SK-N-SH (cell line): ENCODE data around the gene NRIP1. TPM values are rescaled to one million over a fixed set of nuclear protein-coding genes. Genes with fewer than 3 reads are reported as not detected.

Experiments
- CTCF ChIA-PET: fragments of 300-600, 350-600 bp; formaldehyde crosslinking; extraction: SDS; loops from one replicate; lab custom pipeline; 2021; lab: Yijun Ruan, JAX
- POLR2A ChIA-PET: fragments of 350-600 bp; sonication (Branson Sonifier 250); formaldehyde crosslinking; extraction: SDS; loops from one replicate; lab custom pipeline; 2020; ENCODE audit warnings: antibody characterized with exemption, inconsistent platforms; lab: Yijun Ruan, JAX
- DNase-seq: peaks from one replicate; pipeline ENCODE4 v3.0.0; 2012
- H2AFZ ChIP-seq: fragments of 200-600 bp; sonication (generic); 2 replicates; pipeline ENCODE4 v1.8.1; 2016; ENCODE audit warnings: antibody characterized with exemption, mild to moderate bottlenecking, low read depth
- H3F3A ChIP-seq: fragments of 200-600 bp; sonication (generic); replicated peaks from 2 replicates; pipeline ENCODE3; 2016; ENCODE audit warnings: antibody characterized with exemption, mild to moderate bottlenecking; ENCODE audit not compliant: insufficient read depth
- H3K27ac ChIP-seq, 2 experiments: fragments of 200-500 bp in 1 of 2; fragments of 200-600 bp in 1 of 2; sonication (Bioruptor generic) in 1 of 2; sonication (generic), shearing (Covaris generic) in 1 of 2; 2 replicates each; pipeline versions ENCODE4 v1.5.1 to v1.6.1; 2014 to 2016; ENCODE audit warnings: low read depth in 2 of 2, inconsistent platforms in 1 of 2, low read length in 1 of 2, mild to moderate bottlenecking in 1 of 2, mixed read lengths in 1 of 2
- H3K27me3 ChIP-seq: fragments of 200-600 bp; sonication (generic), shearing (Covaris generic); 2 replicates; pipeline ENCODE4 v1.6.1; 2016; ENCODE audit warnings: mixed run types; ENCODE audit not compliant: insufficient read depth
- H3K36me3 ChIP-seq, 2 experiments: fragments of 200-500 bp in 1 of 2; fragments of 200-600 bp in 1 of 2; sonication (Bioruptor generic) in 1 of 2; sonication (generic) in 1 of 2; replicated peaks in 1 of 2; 2 replicates each; pipeline versions ENCODE3 to v1.5.1; 2014 to 2016; ENCODE audit warnings: low read length in 1 of 2, mild to moderate bottlenecking in 1 of 2; ENCODE audit not compliant: insufficient read depth in 2 of 2, control insufficient read depth in 1 of 2
- H3K4me1 ChIP-seq, 2 experiments: fragments of 200-500 bp in 1 of 2; fragments of 200-600 bp in 1 of 2; sonication (Bioruptor generic) in 1 of 2; sonication (generic), shearing (Covaris generic) in 1 of 2; 2 replicates each; pipeline versions ENCODE4 v1.5.1 to v1.6.1; 2014 to 2016; ENCODE audit warnings: low read depth in 1 of 2, low read length in 1 of 2, mixed run types in 1 of 2; ENCODE audit not compliant: insufficient read depth in 2 of 2, control insufficient read depth in 1 of 2
- H3K4me2 ChIP-seq: fragments of 200-600 bp; sonication (generic), shearing (Covaris generic); 2 replicates; pipeline ENCODE4 v1.6.1; 2017; ENCODE audit warnings: mixed run types
- H3K4me3 ChIP-seq, 2 experiments: fragments of 200-500 bp in 1 of 2; fragments of 200-600 bp in 1 of 2; sonication (Bioruptor generic) in 1 of 2; sonication (generic), shearing (Covaris generic) in 1 of 2; 2 replicates each; pipeline versions ENCODE4 v1.5.1 to v1.8.1; 2014 to 2016; ENCODE audit warnings: low read depth in 2 of 2, inconsistent platforms in 1 of 2, low read length in 1 of 2, mild to moderate bottlenecking in 1 of 2, mixed read lengths in 1 of 2, moderate library complexity in 1 of 2
- H3K79me2 ChIP-seq: fragments of 200-600 bp; sonication (generic); 2 replicates; pipeline ENCODE4 v1.8.1; 2017; ENCODE audit warnings: mild to moderate bottlenecking; ENCODE audit not compliant: insufficient read depth
- H3K9ac ChIP-seq: fragments of 200-600 bp; sonication (generic); 2 replicates; pipeline ENCODE4 v1.6.1; 2017; ENCODE audit warnings: mixed run types
- H3K9me2 ChIP-seq: fragments of 200-600 bp; sonication (generic); 2 replicates; pipeline ENCODE4 v1.6.1; 2017; ENCODE audit warnings: mixed run types
- H3K9me3 ChIP-seq: fragments of 200-600 bp; sonication (generic); 2 replicates; pipeline ENCODE4 v1.6.1; 2017; ENCODE audit warnings: mixed run types, mild to moderate bottlenecking, moderate library complexity
- H4K20me1 ChIP-seq: fragments of 200-600 bp; sonication (generic); 2 replicates; pipeline ENCODE4 v1.6.1; 2017; ENCODE audit warnings: mild to moderate bottlenecking, mixed run types; ENCODE audit not compliant: insufficient read depth
- CHD2 ChIP-seq: fragments of 150-350 bp; IDR thresholded peaks from 2 replicates; pipeline ENCODE4 v1.6.1; 2018; ENCODE audit warnings: low read length; ENCODE audit not compliant: partially characterized antibody
- EP300 ChIP-seq, 2 experiments: IDR thresholded peaks; 2 replicates each; pipeline versions ENCODE4 v1.4.0 to v1.6.1; 2012; ENCODE audit warnings: borderline replicate concordance in 1 of 2, low read depth in 1 of 2, low read length in 1 of 2
- NFIC ChIP-seq: IDR thresholded peaks from 2 replicates; pipeline ENCODE4 v1.4.0; 2012; ENCODE audit warnings: borderline replicate concordance
- NRF1 ChIP-seq: IDR thresholded peaks from 2 replicates; pipeline ENCODE4 v1.6.1; 2012; ENCODE audit warnings: low read depth, mild to moderate bottlenecking, low read length
- TCF12 ChIP-seq: IDR thresholded peaks from 2 replicates; pipeline ENCODE4 v1.4.0; 2012
- USF1 ChIP-seq: IDR thresholded peaks from 2 replicates; pipeline ENCODE4 v1.4.0; 2012; ENCODE audit warnings: low read depth, borderline replicate concordance
- USF2 ChIP-seq: fragments of 150-350 bp; IDR thresholded peaks from 2 replicates; pipeline ENCODE4 v1.6.1; 2017; ENCODE audit warnings: antibody characterized with exemption, low read length, low read depth, borderline replicate concordance
- ZBTB33 ChIP-seq: IDR thresholded peaks from 2 replicates; pipeline ENCODE4 v1.4.0; 2012; ENCODE audit warnings: low read depth, borderline replicate concordance
- WGBS: methylation state at CpG from one replicate; pipeline ENCODE4 v1.1.6; 2017; ENCODE audit warnings: low lambda C conversion rate; 5-methylcytosine and 5-hydroxymethylcytosine counted together
- polyA plus RNA-seq, 3 experiments: library from polyadenylated mRNA; depleted of rRNA; stranded (reverse); fragments of >200 nt; gene quantifications; 2 replicates each; pipeline ENCODE4 v1.2.3, GENCODE V29; 2012

Gene NRIP1
- polyA plus RNA-seq, 1 of the 3 experiments (the other 2 are of a cell fraction) = 0.02 TPM

DNA sequence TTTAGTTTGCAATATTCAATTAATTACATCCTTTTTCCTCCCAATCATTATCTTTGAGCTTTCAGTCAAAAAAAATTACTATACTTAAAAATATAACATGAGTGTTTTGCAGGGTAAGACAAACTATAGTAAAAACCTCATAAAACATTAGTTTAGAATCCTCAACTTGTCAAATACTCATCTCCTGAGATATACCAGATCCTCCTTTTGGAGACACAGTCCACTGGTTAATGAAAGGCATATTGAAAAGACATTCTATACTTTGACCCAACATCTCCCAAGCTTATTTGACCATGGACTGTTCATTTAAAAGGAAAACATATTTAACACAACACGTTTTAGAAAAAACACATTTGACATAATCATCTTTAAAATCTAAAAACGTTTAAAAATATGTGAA is 52.8 kb downstream of the NRIP1 start:
- Histone ChIP-seq H3K27me3 (no peaks in the 10 kb centered on the region), H3K79me2 (no peaks in the 10 kb centered on the region; the same call in 1 of the 2 replicates), H3K9me2 (no peaks in the 10 kb centered on the region), H3F3A (peaks cover 13% of the 10 kb centered on the region), H4K20me1 (no peaks in the 10 kb centered on the region), H3K4me1 (no peaks in the 10 kb centered on the region), H2AFZ (no peak overlapping the region), H3K4me3 (no peak overlapping the region), H3K9me3 (no peaks in the 10 kb centered on the region), H3K36me3 (no peaks in the 10 kb centered on the region), H3K4me2 (no peak overlapping the region), H3K27ac (no peak overlapping the region), H3K9ac (no peak overlapping the region)
- 6% methylated on average over 2 of the region's 2 CpGs for WGBS
- POLR2A ChIA-PET = no interaction called here
- CTCF ChIA-PET = no interaction called here
- no peak for DNase-seq
- TF ChIP-seq EP300 (IDR thresholded peaks at IDR 0.05; ENCODE audit: borderline replicate concordance in 1 of 2, low read depth in 1 of 2, low read length in 1 of 2) (no peak), USF2 (no peak), TCF12 (no peak), NFIC (no peak), CHD2 (no peak), ZBTB33 (no peak)

GRCh38 chr21:15010645-15011044 is 54.2 kb downstream of the NRIP1 start:
- ChIA-PET POLR2A (no interaction called here), CTCF (no interaction called here)
- no peak for DNase-seq
- Histone ChIP-seq H3K9me2 (no peaks in the 10 kb centered on the region), H3K27ac (no peak overlapping the region; a peak in 1 of 4 replicates), H3K4me2 (no peak overlapping the region), H4K20me1 (no peaks in the 10 kb centered on the region), H2AFZ (no peak overlapping the region), H3K4me1 (no peaks in the 10 kb centered on the region), H3F3A (peaks cover 6% of the 10 kb centered on the region), H3K4me3 (no peak overlapping the region), H3K27me3 (no peaks in the 10 kb centered on the region), H3K36me3 (no peaks in the 10 kb centered on the region), H3K79me2 (no peaks in the 10 kb centered on the region; the same call in 1 of the 2 replicates), H3K9me3 (no peaks in the 10 kb centered on the region), H3K9ac (no peak overlapping the region)
- 31% methylated on average over 4 of the region's 4 CpGs for WGBS
- TF ChIP-seq USF1 (no peak), NRF1 (no peak), EP300 (IDR thresholded peaks at IDR 0.05; ENCODE audit: borderline replicate concordance in 1 of 2, low read depth in 1 of 2, low read length in 1 of 2) (no peak), CHD2 (no peak)
